Measurements from ENCODE around the gene CYP4F11. TPM values are rescaled to one million over a fixed set of nuclear protein-coding genes. Genes with fewer than 3 reads are reported as not detected.

Gene CYP4F11
- total and polyA plus RNA-seq, 2 of the 4 experiments (the other 2 are of a cell fraction) = not detected

DNA sequence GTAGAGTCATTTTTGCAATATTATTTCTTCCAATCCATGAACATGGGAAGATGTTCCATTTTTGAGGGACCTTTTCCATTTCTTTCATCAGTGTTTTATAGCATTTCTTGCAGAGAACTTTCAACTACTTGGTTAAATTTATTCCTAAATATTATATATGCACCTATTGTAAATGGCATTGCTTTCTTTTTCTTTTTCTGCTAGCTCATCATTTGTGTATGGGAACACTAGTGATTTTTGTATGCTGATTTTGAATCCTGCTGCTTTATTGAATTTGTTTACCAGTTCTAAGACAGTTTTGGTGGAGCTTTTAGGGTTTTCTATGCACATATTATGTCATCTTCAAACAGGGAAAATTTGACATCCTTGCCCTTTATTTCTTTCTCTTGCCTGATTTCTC lies 29.3 kb downstream of the CYP4F11 start:
- Histone ChIP-seq H4K5ac (ENCODE audit: low read depth, low read length) (no peak overlapping the region), H3K4me1 (ENCODE audit: control insufficient read depth, insufficient read depth, low read length) (no peaks in the 10 kb centered on the region), H4K91ac (ENCODE audit: insufficient read depth, low read depth, low read length) (no peak overlapping the region), H2AK9ac (replicated peaks; ENCODE audit: low read depth, low read length, poor library complexity) (no peak overlapping the region), H3K79me1 (ENCODE audit: low read depth in 1 of 2, low read length in 2 of 2) (no peaks in the 10 kb centered on the region), H2AFZ (replicated peaks; ENCODE audit: low read length, poor library complexity) (no peak overlapping the region), H3K18ac (ENCODE audit: low read depth, low read length) (no peak overlapping the region), H3K36me3 (ENCODE audit: control insufficient read depth, insufficient read depth, low read length) (no peaks in the 10 kb centered on the region), H3K23ac (ENCODE audit: low read depth, low read length) (no peak overlapping the region), H3K4ac (ENCODE audit: low read depth, low read length) (no peak overlapping the region), H3K14ac (replicated peaks; ENCODE audit: low read depth, low read length) (no peak overlapping the region), H3K56ac (ENCODE audit: extremely low read depth, insufficient read depth, low read length) (no peak overlapping the region), H3K27me3 (ENCODE audit: control insufficient read depth, insufficient read depth, low read length) (no peaks in the 10 kb centered on the region), H3K27ac (ENCODE audit: insufficient read depth, low read length) (no peak overlapping the region), H2BK5ac (ENCODE audit: low read depth, low read length, poor library complexity, severe bottlenecking) (no peak overlapping the region), H4K8ac (ENCODE audit: low read depth in 2 of 2, low read length in 2 of 2) (no peak overlapping the region), H2AK5ac (ENCODE audit: low read depth, low read length) (no peak overlapping the region), H3K9ac (ENCODE audit: low read depth, low read length) (no peak overlapping the region), H4K20me1 (ENCODE audit: insufficient read depth, low read length) (no peaks in the 10 kb centered on the region), H3K9me3 (ENCODE audit: control insufficient read depth, insufficient read depth, low read length) (peaks cover 2% of the 10 kb centered on the region; the same call in 1 of the 2 replicates), H3K4me2 (ENCODE audit: low read depth, low read length) (no peak overlapping the region), H2BK15ac (ENCODE audit: low read depth, low read length) (no peak overlapping the region), H2BK120ac (ENCODE audit: low read depth, low read length) (no peak overlapping the region), H3K4me3 (ENCODE audit: insufficient read depth, low read depth, low read length) (no peak overlapping the region), H2BK20ac (ENCODE audit: low read depth, low read length) (no peak overlapping the region), H3K9me1 (ENCODE audit: insufficient read depth, low read length) (no peaks in the 10 kb centered on the region)
- in situ Hi-C loops (cut with MboI; ENCODE audit: low sequenced_read_pairs) (no loop called here), intact Hi-C loops (cut with micrococcal nuclease) (no loop called here), dilution Hi-C loops (cut with HindIII; ENCODE audit: low sequenced_read_pairs, unreplicated experiment) (no loop called here)
- DNase-seq = no peak
- POLR2A ChIA-PET (ENCODE audit: unreplicated experiment) = no interaction called here
- no TSS peak for BruUV-seq (replicated peaks)
- ATAC-seq (ENCODE audit: low read depth) = no peak
- CTCF ChIA-PET = no interaction called here
- TF ChIP-seq, protein P1, sequence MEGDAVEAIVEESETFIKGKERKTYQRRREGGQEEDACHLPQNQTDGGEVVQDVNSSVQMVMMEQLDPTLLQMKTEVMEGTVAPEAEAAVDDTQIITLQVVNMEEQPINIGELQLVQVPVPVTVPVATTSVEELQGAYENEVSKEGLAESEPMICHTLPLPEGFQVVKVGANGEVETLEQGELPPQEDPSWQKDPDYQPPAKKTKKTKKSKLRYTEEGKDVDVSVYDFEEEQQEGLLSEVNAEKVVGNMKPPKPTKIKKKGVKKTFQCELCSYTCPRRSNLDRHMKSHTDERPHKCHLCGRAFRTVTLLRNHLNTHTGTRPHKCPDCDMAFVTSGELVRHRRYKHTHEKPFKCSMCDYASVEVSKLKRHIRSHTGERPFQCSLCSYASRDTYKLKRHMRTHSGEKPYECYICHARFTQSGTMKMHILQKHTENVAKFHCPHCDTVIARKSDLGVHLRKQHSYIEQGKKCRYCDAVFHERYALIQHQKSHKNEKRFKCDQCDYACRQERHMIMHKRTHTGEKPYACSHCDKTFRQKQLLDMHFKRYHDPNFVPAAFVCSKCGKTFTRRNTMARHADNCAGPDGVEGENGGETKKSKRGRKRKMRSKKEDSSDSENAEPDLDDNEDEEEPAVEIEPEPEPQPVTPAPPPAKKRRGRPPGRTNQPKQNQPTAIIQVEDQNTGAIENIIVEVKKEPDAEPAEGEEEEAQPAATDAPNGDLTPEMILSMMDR (conservative IDR thresholded peaks at IDR 0.05; ENCODE audit: low read depth, low read length) = no peak
- TF ChIP-seq, protein P2, sequence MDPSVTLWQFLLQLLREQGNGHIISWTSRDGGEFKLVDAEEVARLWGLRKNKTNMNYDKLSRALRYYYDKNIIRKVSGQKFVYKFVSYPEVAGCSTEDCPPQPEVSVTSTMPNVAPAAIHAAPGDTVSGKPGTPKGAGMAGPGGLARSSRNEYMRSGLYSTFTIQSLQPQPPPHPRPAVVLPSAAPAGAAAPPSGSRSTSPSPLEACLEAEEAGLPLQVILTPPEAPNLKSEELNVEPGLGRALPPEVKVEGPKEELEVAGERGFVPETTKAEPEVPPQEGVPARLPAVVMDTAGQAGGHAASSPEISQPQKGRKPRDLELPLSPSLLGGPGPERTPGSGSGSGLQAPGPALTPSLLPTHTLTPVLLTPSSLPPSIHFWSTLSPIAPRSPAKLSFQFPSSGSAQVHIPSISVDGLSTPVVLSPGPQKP (IDR thresholded peaks at IDR 0.05; ENCODE audit: borderline replicate concordance, low read depth, low read length) = no peak
- TF ChIP-seq, protein P3, sequence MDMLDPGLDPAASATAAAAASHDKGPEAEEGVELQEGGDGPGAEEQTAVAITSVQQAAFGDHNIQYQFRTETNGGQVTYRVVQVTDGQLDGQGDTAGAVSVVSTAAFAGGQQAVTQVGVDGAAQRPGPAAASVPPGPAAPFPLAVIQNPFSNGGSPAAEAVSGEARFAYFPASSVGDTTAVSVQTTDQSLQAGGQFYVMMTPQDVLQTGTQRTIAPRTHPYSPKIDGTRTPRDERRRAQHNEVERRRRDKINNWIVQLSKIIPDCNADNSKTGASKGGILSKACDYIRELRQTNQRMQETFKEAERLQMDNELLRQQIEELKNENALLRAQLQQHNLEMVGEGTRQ (IDR thresholded peaks at IDR 0.05; ENCODE audit: low read depth, low read length) = no peak
- TF ChIP-seq NFE2L2 (IDR thresholded peaks at IDR 0.05; ENCODE audit: low read depth, low read length) (no peak), MXI1 (IDR thresholded peaks at IDR 0.05; ENCODE audit: borderline replicate concordance, low read depth, low read length) (no peak), POLR2A (IDR thresholded peaks at IDR 0.05; ENCODE audit: low read depth, low read length) (no peak), RAD21 (IDR thresholded peaks at IDR 0.05; ENCODE audit: low read length) (no peak), CHD1 (IDR thresholded peaks at IDR 0.05; ENCODE audit: low read depth, low read length) (no peak), MAZ (IDR thresholded peaks at IDR 0.05; ENCODE audit: borderline replicate concordance, low read depth, low read length) (no peak), MAFK (IDR thresholded peaks at IDR 0.05; ENCODE audit: low read depth, low read length) (no peak), CEBPB (IDR thresholded peaks at IDR 0.05; ENCODE audit: low read depth, low read length) (no peak), RFX5 (IDR thresholded peaks at IDR 0.05; ENCODE audit: low read depth, low read length) (no peak), RCOR1 (IDR thresholded peaks at IDR 0.05; ENCODE audit: insufficient replicate concordance, low read length) (no peak)

Data from IMR-90 (cell line).